ENCODE data around the gene GMNC.

GMNC gene

GRCh38 chr3:190810957-190811356 is 51.5 kb downstream of the GMNC start:
- no peaks in the 10 kb centered on the region for H4K20me1 ChIP-seq (ENCODE audit: control insufficient read depth, insufficient read depth, low read depth, low read length)
- TF ChIP-seq EZH2phosphoT487 (IDR thresholded peaks at IDR 0.05; ENCODE audit: borderline replicate concordance, low read length) (no peak), CTCF (IDR thresholded peaks at IDR 0.05; ENCODE audit: low read depth, low read length, poor library complexity, severe bottlenecking) (no peak)
- H3K9me2 ChIP-seq (replicated peaks; ENCODE audit: control insufficient read depth, low read length), result no peaks in the 10 kb centered on the region
- no peaks in the 10 kb centered on the region for H3K9me3 ChIP-seq (ENCODE audit: control insufficient read depth, insufficient read depth, low read length)
- H3K36me3 ChIP-seq (ENCODE audit: control insufficient read depth, low read length), result no peaks in the 10 kb centered on the region
- H3F3A ChIP-seq (ENCODE audit: control insufficient read depth, insufficient read depth), result no peaks in the 10 kb centered on the region
- no peaks in the 10 kb centered on the region for H3K4me1 ChIP-seq (ENCODE audit: control insufficient read depth, low read length)
- H3K27me3 ChIP-seq (ENCODE audit: control insufficient read depth, low read length), result peaks cover 4% of the 10 kb centered on the region; the same call in 1 of the 2 replicates
- no peak overlapping the region for H3K4me3 ChIP-seq (ENCODE audit: low read length)
- H3K27ac ChIP-seq (ENCODE audit: low read depth, low read length), result no peak overlapping the region
- H3K79me2 ChIP-seq (ENCODE audit: control insufficient read depth, low read length), result no peaks in the 10 kb centered on the region
- H3K4me2 ChIP-seq (ENCODE audit: low read length), result no peak overlapping the region

- no peaks in the 10 kb centered on the region for H3K79me2 ChIP-seq (ENCODE audit: control insufficient read depth, low read length)
- no peaks in the 10 kb centered on the region for H3K36me3 ChIP-seq (ENCODE audit: control insufficient read depth, low read length)
- peaks cover 4% of the 10 kb centered on the region; the same call in 1 of the 2 replicates for H3K27me3 ChIP-seq (ENCODE audit: control insufficient read depth, low read length)
- no peak overlapping the region for H3K4me3 ChIP-seq (ENCODE audit: low read length)
- no peak overlapping the region for H3K4me2 ChIP-seq (ENCODE audit: low read length)
- no peaks in the 10 kb centered on the region for H3K4me1 ChIP-seq (ENCODE audit: control insufficient read depth, low read length)
- H3K27ac ChIP-seq (ENCODE audit: low read depth, low read length), result no peak overlapping the region
- H3K9me2 ChIP-seq (replicated peaks; ENCODE audit: control insufficient read depth, low read length), result no peaks in the 10 kb centered on the region
- H4K20me1 ChIP-seq (ENCODE audit: control insufficient read depth, insufficient read depth, low read depth, low read length), result no peaks in the 10 kb centered on the region
- no peak for TF ChIP-seq EZH2phosphoT487 (IDR thresholded peaks at IDR 0.05; ENCODE audit: borderline replicate concordance, low read length)
- TF ChIP-seq CTCF (IDR thresholded peaks at IDR 0.05; ENCODE audit: low read depth, low read length, poor library complexity, severe bottlenecking), result no peak
- H3K9me3 ChIP-seq (ENCODE audit: control insufficient read depth, insufficient read depth, low read length), result no peaks in the 10 kb centered on the region
- no peaks in the 10 kb centered on the region for H3F3A ChIP-seq (ENCODE audit: control insufficient read depth, insufficient read depth)
Measured at GRCh38 chr3:190809351-190809750, 53.1 kb downstream of the GMNC start.

GRCh38 chr3:190807719-190808375 is 54.6 kb downstream of the GMNC start:
- Histone ChIP-seq H3K36me3 (ENCODE audit: control insufficient read depth, low read length) (no peaks in the 10 kb centered on the region), H3K27me3 (ENCODE audit: control insufficient read depth, low read length) (peaks cover 4% of the 10 kb centered on the region; the same call in 1 of the 2 replicates), H3K4me2 (ENCODE audit: low read length) (no peak overlapping the region), H3K4me3 (ENCODE audit: low read length) (no peak overlapping the region), H3K9me3 (ENCODE audit: control insufficient read depth, insufficient read depth, low read length) (no peaks in the 10 kb centered on the region), H3K27ac (ENCODE audit: low read depth, low read length) (no peak overlapping the region), H3F3A (ENCODE audit: control insufficient read depth, insufficient read depth) (no peaks in the 10 kb centered on the region), H4K20me1 (ENCODE audit: control insufficient read depth, insufficient read depth, low read depth, low read length) (no peaks in the 10 kb centered on the region), H3K4me1 (ENCODE audit: control insufficient read depth, low read length) (no peaks in the 10 kb centered on the region), H3K9me2 (replicated peaks; ENCODE audit: control insufficient read depth, low read length) (no peaks in the 10 kb centered on the region), H3K79me2 (ENCODE audit: control insufficient read depth, low read length) (no peaks in the 10 kb centered on the region)
- no peak for TF ChIP-seq EZH2phosphoT487 (IDR thresholded peaks at IDR 0.05; ENCODE audit: borderline replicate concordance, low read length)
